ENCODE results near the gene GRP.
"Not testable (repeated sequence)": the region's sequence is repeated elsewhere in the genome, so short reads cannot be mapped to it uniquely, and the experiment has no call there.

GRP gene

GRCh38 chr18:59229701-59230443 lies 9.9 kb downstream of the GRP start:
- no peak for DNase-seq

- DNase-seq, result no peak
These were observed 11.2 kb downstream of the GRP start for GRCh38 chr18:59231114-59231513.

GRCh38 chr18:59231877-59232276 lies 11.9 kb downstream of the GRP start:
- no peak for DNase-seq

- DNase-seq, result no peak
These were observed 12.5 kb downstream of the GRP start for GRCh38 chr18:59232309-59233016.

- no peak for DNase-seq
These were observed 13.1 kb downstream of the GRP start for GRCh38 chr18:59233017-59233410.

GRCh38 chr18:59238385-59238784 lies 18.4 kb downstream of the GRP start:
- no peak for DNase-seq

- DNase-seq, result no peak
These were observed 19.7 kb downstream of the GRP start for GRCh38 chr18:59239642-59240041.

GRCh38 chr18:59242906-59243305 lies 22.9 kb downstream of the GRP start:
- DNase-seq, result no peak

- no peak for DNase-seq
These were observed 26.8 kb downstream of the GRP start for GRCh38 chr18:59246796-59247195.

GRCh38 chr18:59249199-59249774 lies 29.3 kb downstream of the GRP start:
- no peak for DNase-seq

GRCh38 chr18:59255491-59255890 lies 35.5 kb downstream of the GRP start:
- not testable (repeated sequence) for DNase-seq

- not testable (repeated sequence) for DNase-seq
These were observed 41.9 kb downstream of the GRP start for GRCh38 chr18:59261842-59262241.

- DNase-seq, result not testable (repeated sequence)
These were observed 42.3 kb downstream of the GRP start for GRCh38 chr18:59262243-59262642.

- DNase-seq, result no peak
These were observed 43.7 kb downstream of the GRP start for GRCh38 chr18:59263661-59264060.

- DNase-seq, result no peak
These were observed 44.2 kb downstream of the GRP start for GRCh38 chr18:59264121-59264571.

- DNase-seq, result no peak
These were observed 44.8 kb downstream of the GRP start for GRCh38 chr18:59264651-59265245.

GRCh38 chr18:59265246-59265973 lies 45.5 kb downstream of the GRP start:
- no peak for DNase-seq

GRCh38 chr18:59265974-59266369 lies 46.0 kb downstream of the GRP start:
- no peak for DNase-seq

- no peak for DNase-seq
These were observed 46.5 kb downstream of the GRP start for GRCh38 chr18:59266459-59266858.

GRCh38 chr18:59266886-59267502 lies 47.0 kb downstream of the GRP start:
- DNase-seq, result no peak

GRCh38 chr18:59267503-59268126 lies 47.7 kb downstream of the GRP start:
- no peak for DNase-seq

GRCh38 chr18:59268127-59268720 lies 48.3 kb downstream of the GRP start:
- DNase-seq, result no peak
